Lower leg skin (tissue), 4 donors: Measurements from ENCODE around the gene TDRD1. TPM values are rescaled to one million over a fixed set of nuclear protein-coding genes. Genes with fewer than 3 reads are reported as not detected.

Source experiments
- DNase-seq, 2 donors: peaks; one replicate each; pipeline ENCODE4 v3.0.0-alpha.2; 2019; ENCODE audit warnings: low spot score in 2 of 2
- H3K4me3 ChIP-seq: fragments of 200-600 bp; sonication (generic); 2 replicates; pipeline ENCODE4 v1.5.1; 2017; ENCODE audit warnings: mild to moderate bottlenecking, low read depth; ENCODE audit not compliant: poor library complexity, severe bottlenecking
- CTCF ChIP-seq, 3 donors: fragments of 450-650 bp; IDR thresholded peaks; one replicate each; pipeline ENCODE4 v1.5.1; 2016; ENCODE audit warnings: antibody characterized with exemption in 3 of 3, mild to moderate bottlenecking in 3 of 3, moderate library complexity in 2 of 3
- POLR2A ChIP-seq, 2 donors: fragments of 450-650 bp; IDR thresholded peaks; one replicate each; pipeline ENCODE4 v1.6.1; 2016 to 2017; ENCODE audit warnings: antibody characterized with exemption in 2 of 2, mild to moderate bottlenecking in 1 of 2, moderate library complexity in 1 of 2
- WGBS, 2 donors: methylation state at CpG; one replicate each; pipeline ENCODE4 v1.1.5; 2018; 5-methylcytosine and 5-hydroxymethylcytosine counted together
- intact Hi-C: fragments of 100-400 bp; cut with DNase I; formaldehyde crosslinking; loops from one replicate; pipeline ENCODE4 v1.15.0; 2023; ENCODE audit warnings: low total_unique reads
- total RNA-seq, 4 donors: library from RNA; depleted of rRNA; stranded (reverse); fragments of >200 nt; gene quantifications; one replicate each; pipeline ENCODE4 v1.1.0, GENCODE V29; 2016

TDRD1 gene
- total RNA-seq, 4 donors from 2014 or later, result 0.10 to 0.34 (median 0.14) TPM

GRCh38 chr10:114255227-114255626 is 76.1 kb downstream of the TDRD1 start:
- TF ChIP-seq CTCF (IDR thresholded peaks at IDR 0.05) (no peak), POLR2A (IDR thresholded peaks at IDR 0.05) (no peak)
- no peak for DNase-seq
- 86 to 91% methylated on average over 1 of the region's 1 CpG for WGBS, 2 donors
- H3K4me3 ChIP-seq, result no peak overlapping the region
- intact Hi-C loops, result no loop called here

GRCh38 chr10:114256008-114256765 is 77.0 kb downstream of the TDRD1 start:
- no peak for DNase-seq
- no peak overlapping the region for H3K4me3 ChIP-seq
- intact Hi-C loops, result no loop called here
- TF ChIP-seq POLR2A (IDR thresholded peaks at IDR 0.05), result no peak
- no peak for TF ChIP-seq CTCF (IDR thresholded peaks at IDR 0.05)
- 83 to 87% methylated on average over 12 of the region's 12 CpGs for whole genome bisulfite sequencing, 2 donors

DNA sequence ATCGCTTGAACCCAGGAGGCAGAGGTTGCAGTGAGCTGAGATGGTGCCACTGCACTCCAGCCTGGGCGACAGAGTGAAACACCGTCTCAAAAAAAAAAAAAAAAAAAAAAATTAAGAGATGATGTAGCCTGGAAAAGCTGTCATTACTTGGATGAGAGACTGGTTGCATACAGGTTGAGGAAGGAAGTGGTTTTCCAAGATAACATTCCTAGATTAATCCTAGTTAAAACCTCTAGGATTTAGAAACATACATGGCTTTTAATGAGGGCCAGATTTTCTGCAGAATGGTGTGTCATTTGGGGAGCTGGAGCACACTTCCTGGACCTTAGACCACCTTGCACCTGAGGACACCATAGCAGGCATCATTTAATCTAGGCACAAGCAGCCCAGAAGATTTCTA is 77.7 kb downstream of the TDRD1 start:
- WGBS, 2 donors, result 58 to 74% methylated on average over 3 of the region's 3 CpGs

DNA sequence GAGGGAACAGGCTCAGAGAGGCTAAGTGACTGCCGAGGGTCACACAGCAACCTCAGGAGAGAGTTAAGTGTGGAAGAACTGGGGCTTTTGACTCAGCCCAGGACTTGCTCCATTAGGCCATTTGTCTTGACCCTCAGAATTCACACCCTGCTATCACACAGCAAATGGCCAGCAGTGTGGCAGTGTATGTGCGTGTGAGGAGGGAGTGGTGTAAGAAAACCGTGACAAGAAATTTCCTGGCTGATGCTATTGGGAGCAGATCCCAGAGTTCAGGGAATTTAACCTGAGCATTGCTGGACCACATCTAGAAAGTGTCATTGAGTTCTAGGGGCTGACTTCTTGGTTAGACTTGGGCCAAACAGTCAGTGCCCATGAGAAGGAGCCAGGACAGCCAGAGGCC is 78.3 kb downstream of the TDRD1 start:
- intact Hi-C loops, result no loop called here
- no peak for DNase-seq
- no peak overlapping the region for H3K4me3 ChIP-seq
- 33 to 44% methylated on average over 3 of the region's 3 CpGs for WGBS, 2 donors
- TF ChIP-seq CTCF (IDR thresholded peaks at IDR 0.05), result no peak
- TF ChIP-seq POLR2A (IDR thresholded peaks at IDR 0.05), result no peak

More for the DNA sequence above, 77.7 kb downstream of the TDRD1 start:
- no peak overlapping the region for H3K4me3 ChIP-seq
- DNase-seq, result no peak
- TF ChIP-seq POLR2A (IDR thresholded peaks at IDR 0.05) (no peak), CTCF (IDR thresholded peaks at IDR 0.05) (no peak)
- intact Hi-C loops, result no loop called here

DNA sequence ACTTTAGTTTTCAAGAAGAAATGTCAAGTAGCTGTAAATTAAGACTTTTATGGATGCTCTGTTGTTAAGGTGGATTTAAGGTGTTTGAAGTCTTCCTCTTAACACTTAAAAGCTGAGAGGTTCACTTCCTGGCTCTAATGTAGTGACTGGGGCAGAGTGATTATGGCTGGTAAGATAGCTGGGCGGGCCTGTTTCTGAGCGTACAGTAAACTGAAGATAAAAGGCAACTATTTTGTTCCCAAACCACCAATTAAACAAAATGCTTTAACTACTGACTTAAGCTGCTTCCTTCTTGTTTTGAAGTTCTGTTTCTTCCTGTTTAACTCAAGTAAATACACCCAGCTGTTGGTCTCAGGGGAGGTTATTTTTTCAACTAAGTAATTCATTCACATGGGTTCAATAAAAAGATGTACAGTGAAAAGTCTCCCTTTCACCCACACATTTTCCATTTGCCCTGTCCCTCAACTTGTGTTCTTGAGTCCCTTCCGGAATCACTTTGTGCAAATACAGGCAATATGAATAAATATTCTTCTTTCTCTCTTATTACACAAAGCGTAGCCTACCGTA is 79.2 kb downstream of the TDRD1 start:
- H3K4me3 ChIP-seq, result no peak overlapping the region
- no peak for TF ChIP-seq CTCF (IDR thresholded peaks at IDR 0.05)
- no peak for TF ChIP-seq POLR2A (IDR thresholded peaks at IDR 0.05)
- WGBS, 2 donors, result 58% methylated on average over 5 of the region's 5 CpGs
- no peak for DNase-seq
- intact Hi-C loops, result no loop called here
